ENCODE data around the gene SPATA20.

Gene SPATA20

DNA sequence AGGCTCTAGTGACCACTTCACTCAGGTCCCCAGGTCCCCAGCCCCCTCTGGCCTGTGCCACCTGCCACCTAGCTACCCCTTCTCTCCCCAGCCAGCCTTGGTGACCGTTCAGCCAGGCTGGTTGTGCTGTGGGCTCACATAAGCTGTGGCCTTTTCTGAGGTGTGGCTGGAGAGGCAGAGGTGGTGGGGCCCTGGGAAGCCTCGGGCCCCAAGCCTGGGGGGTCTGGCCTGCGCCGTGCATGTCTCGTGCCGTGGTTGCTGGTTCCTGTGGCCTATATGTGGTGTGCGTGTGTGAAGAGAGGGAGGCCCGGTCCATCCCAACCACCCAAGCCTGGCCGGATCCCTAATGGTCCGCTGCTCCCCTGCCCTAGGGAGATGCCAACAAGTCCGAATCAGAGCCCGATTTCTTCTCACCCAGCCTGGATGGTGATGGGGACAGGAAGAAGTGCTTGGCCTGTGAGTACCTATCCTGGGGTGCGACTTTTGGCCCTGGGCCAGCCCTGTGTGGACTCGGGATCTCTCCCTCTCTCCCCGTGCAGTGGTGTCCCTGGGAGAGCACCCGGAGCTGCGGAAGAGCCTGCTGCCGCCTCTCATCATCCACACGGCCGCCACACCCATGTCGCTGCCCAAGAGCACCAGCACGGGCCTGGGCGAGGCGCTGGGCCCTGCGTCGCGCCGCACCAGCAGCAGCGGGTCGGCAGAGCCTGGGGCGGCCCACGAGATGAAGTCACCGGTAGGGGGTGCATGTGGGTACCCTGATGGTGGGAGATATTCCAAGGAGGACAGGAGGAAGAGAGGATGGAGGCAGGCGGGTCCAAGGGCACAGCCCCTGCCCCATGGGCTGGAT is 49.4 kb downstream of the SPATA20 start (continued):
- TF ChIP-seq, protein P1, sequence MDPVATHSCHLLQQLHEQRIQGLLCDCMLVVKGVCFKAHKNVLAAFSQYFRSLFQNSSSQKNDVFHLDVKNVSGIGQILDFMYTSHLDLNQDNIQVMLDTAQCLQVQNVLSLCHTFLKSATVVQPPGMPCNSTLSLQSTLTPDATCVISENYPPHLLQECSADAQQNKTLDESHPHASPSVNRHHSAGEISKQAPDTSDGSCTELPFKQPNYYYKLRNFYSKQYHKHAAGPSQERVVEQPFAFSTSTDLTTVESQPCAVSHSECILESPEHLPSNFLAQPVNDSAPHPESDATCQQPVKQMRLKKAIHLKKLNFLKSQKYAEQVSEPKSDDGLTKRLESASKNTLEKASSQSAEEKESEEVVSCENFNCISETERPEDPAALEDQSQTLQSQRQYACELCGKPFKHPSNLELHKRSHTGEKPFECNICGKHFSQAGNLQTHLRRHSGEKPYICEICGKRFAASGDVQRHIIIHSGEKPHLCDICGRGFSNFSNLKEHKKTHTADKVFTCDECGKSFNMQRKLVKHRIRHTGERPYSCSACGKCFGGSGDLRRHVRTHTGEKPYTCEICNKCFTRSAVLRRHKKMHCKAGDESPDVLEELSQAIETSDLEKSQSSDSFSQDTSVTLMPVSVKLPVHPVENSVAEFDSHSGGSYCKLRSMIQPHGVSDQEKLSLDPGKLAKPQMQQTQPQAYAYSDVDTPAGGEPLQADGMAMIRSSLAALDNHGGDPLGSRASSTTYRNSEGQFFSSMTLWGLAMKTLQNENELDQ (tag by site-specific recombination; IDR thresholded peaks at IDR 0.05; ENCODE audit: low read depth), result no peak
- no peak for TF ChIP-seq ZNF292 (tag by site-specific recombination; IDR thresholded peaks at IDR 0.05; ENCODE audit: borderline replicate concordance, low read depth)

DNA sequence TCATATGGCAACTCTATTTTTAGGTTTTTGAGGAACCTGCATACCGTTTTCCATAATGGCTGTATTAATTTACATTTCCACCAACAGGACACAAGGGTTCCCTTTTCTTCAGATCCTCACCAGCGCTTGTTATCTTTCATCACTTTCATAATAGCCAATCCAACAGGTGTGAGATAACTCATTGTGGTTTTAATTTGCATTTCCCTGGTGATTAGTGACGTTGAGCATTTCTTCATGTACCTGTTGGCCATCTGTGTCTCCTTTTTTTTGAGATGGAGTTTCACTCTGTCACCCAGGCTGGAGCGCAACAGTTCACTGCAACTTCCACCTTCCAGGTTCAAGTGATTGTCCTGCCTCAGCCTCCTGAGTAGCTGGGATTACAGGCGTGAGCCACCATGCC is 51.5 kb downstream of the SPATA20 start:
- POLR2A ChIA-PET, result no interaction called here
- Histone ChIP-seq H3K9me3 (ENCODE audit: control insufficient read depth, insufficient read depth, low read depth, low read length) (no peaks in the 10 kb centered on the region), H3K36me3 (ENCODE audit: control insufficient read depth in 2 of 2, insufficient read depth in 1 of 2, low read length in 2 of 2) (no peaks in the 10 kb centered on the region), H3K27ac (ENCODE audit: extremely low read depth, low read depth, low read length) (no peak overlapping the region), H3K4me1 (ENCODE audit: control insufficient read depth, insufficient read depth, low read length) (no peaks in the 10 kb centered on the region), H3K4me3 (ENCODE audit: low read depth, low read length) (no peak overlapping the region)
- CTCF ChIA-PET, result interaction anchor here (0.9 to 1.0 kb wide), 3 partner anchors 15 to 116 kb away, joined by 3 to 5 read pairs (median 4); no protein-coding TSS in a partner anchor
- TF ChIP-seq ZNF670 (tag by site-specific recombination; IDR thresholded peaks at IDR 0.05; ENCODE audit: low read depth) (no peak), SCRT2 (tag by site-specific recombination; IDR thresholded peaks at IDR 0.05) (peak; percentile 89), ZNF629 (tag by site-specific recombination; IDR thresholded peaks at IDR 0.05) (no peak), SCRT1 (tag by site-specific recombination; IDR thresholded peaks at IDR 0.05; ENCODE audit: borderline replicate concordance) (0 out of 2 replicates have a peak, but pooled peaks have one; percentile 35), ZFP41 (tag by site-specific recombination; IDR thresholded peaks at IDR 0.05; ENCODE audit: borderline replicate concordance) (no peak), ZBTB48 (tag by site-specific recombination; IDR thresholded peaks at IDR 0.05) (no peak), WT1 (tag by site-specific recombination; IDR thresholded peaks at IDR 0.05) (no peak)

DNA sequence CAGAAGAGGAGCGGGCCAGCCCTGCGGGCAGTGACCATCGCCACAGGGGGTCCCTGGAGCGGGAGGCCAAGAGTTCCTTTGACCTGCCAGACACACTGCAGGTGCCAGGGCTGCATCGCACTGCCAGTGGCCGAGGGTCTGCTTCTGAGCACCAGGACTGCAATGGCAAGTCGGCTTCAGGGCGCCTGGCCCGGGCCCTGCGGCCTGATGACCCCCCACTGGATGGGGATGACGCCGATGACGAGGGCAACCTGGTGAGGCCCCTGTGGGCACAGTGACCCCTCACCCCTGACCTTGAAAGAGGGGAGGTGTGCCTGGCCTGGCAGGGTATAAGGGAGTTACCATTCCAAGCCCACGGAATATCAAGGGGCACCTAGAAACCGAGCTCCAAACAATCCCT is 52.6 kb downstream of the SPATA20 start:
- H3K4me1 ChIP-seq (ENCODE audit: control insufficient read depth, insufficient read depth, low read length), result no peaks in the 10 kb centered on the region
- H3K27ac ChIP-seq (ENCODE audit: extremely low read depth, low read depth, low read length), result no peak overlapping the region
- TF ChIP-seq ZEB2 (tag by site-specific recombination; IDR thresholded peaks at IDR 0.05), result no peak
- TF ChIP-seq ZNF184 (tag by site-specific recombination; IDR thresholded peaks at IDR 0.05), result no peak
- TF ChIP-seq ZFP69B (tag by site-specific recombination; IDR thresholded peaks at IDR 0.05), result no peak
- no peak for TF ChIP-seq ZNF138 (tag by site-specific recombination; IDR thresholded peaks at IDR 0.05; ENCODE audit: borderline replicate concordance)
- CTCF ChIA-PET, result interaction anchor here (0.9 to 1.0 kb wide), 2 partner anchors 49 to 117 kb away, joined by 3 to 5 read pairs; no protein-coding TSS in a partner anchor
- POLR2A ChIA-PET, result interaction anchor here (0.5 kb wide), 1 partner anchor 13 kb away, joined by 3 read pairs; no protein-coding TSS in a partner anchor
- H3K36me3 ChIP-seq (ENCODE audit: control insufficient read depth in 2 of 2, insufficient read depth in 1 of 2, low read length in 2 of 2), result no peaks in the 10 kb centered on the region
- H3K4me3 ChIP-seq (ENCODE audit: low read depth, low read length), result no peak overlapping the region
- H3K9me3 ChIP-seq (ENCODE audit: control insufficient read depth, insufficient read depth, low read depth, low read length), result no peaks in the 10 kb centered on the region

DNA sequence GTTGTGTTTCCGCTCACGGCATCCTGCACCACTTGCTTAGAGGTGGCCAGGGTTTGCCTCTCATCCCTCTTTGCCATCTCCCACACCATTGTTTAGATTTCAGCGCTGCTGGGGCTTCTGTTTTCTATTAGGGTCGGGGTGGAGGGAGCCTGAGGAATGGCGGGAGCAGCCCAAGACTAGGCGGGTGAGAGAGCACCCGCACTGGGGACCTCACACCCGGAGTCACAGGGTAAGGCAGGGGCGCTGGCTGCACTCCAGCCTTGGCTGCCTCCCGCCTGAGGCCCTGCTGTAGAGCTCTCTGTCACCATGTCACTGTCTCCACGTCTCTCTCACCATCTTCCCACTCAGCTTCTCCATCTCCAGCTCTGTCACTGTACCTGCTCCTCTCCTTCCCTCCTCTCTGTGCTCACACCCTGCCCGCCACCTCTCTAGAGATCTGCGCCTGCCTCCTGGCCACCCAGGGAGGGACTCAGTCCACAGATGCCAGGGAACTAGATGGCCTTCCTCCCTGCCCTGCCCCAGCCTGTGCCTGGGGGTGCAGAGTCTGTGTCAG is 54.9 kb downstream of the SPATA20 start:
- no peak overlapping the region for H3K27ac ChIP-seq (ENCODE audit: extremely low read depth, low read depth, low read length)
- H3K4me1 ChIP-seq (ENCODE audit: control insufficient read depth, insufficient read depth, low read length), result no peaks in the 10 kb centered on the region
- ChIA-PET CTCF (interaction anchor here (1.2 kb wide), 1 partner anchor 25 kb away, joined by 3 read pairs; no protein-coding TSS in a partner anchor), POLR2A (no interaction called here)
- no peak overlapping the region for H3K4me3 ChIP-seq (ENCODE audit: low read depth, low read length)
- peak; percentile 48; the same call in 1 of the 2 replicates for TF ChIP-seq ZNF394 (tag by site-specific recombination; IDR thresholded peaks at IDR 0.05; ENCODE audit: borderline replicate concordance)
- TF ChIP-seq ZBTB17 (tag by site-specific recombination; IDR thresholded peaks at IDR 0.05), result 0 out of 2 replicates have a peak, but pooled peaks have one; percentile 15
- TF ChIP-seq TRIM28 (IDR thresholded peaks at IDR 0.05; ENCODE audit: borderline replicate concordance, low read length), result no peak
- no peak for TF ChIP-seq ZNF530 (tag by site-specific recombination; IDR thresholded peaks at IDR 0.05; ENCODE audit: low read depth)
- TF ChIP-seq, protein P2, sequence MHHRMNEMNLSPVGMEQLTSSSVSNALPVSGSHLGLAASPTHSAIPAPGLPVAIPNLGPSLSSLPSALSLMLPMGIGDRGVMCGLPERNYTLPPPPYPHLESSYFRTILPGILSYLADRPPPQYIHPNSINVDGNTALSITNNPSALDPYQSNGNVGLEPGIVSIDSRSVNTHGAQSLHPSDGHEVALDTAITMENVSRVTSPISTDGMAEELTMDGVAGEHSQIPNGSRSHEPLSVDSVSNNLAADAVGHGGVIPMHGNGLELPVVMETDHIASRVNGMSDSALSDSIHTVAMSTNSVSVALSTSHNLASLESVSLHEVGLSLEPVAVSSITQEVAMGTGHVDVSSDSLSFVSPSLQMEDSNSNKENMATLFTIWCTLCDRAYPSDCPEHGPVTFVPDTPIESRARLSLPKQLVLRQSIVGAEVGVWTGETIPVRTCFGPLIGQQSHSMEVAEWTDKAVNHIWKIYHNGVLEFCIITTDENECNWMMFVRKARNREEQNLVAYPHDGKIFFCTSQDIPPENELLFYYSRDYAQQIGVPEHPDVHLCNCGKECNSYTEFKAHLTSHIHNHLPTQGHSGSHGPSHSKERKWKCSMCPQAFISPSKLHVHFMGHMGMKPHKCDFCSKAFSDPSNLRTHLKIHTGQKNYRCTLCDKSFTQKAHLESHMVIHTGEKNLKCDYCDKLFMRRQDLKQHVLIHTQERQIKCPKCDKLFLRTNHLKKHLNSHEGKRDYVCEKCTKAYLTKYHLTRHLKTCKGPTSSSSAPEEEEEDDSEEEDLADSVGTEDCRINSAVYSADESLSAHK (tag by site-specific recombination; IDR thresholded peaks at IDR 0.05), result no peak
- no peaks in the 10 kb centered on the region for H3K36me3 ChIP-seq (ENCODE audit: control insufficient read depth in 2 of 2, insufficient read depth in 1 of 2, low read length in 2 of 2)
- no peaks in the 10 kb centered on the region for H3K9me3 ChIP-seq (ENCODE audit: control insufficient read depth, insufficient read depth, low read depth, low read length)

Measured in HEK293 (cell line).